Heart right ventricle (tissue), 16 donors: ENCODE measurements around the gene MS4A2. TPM values are rescaled to one million over a fixed set of nuclear protein-coding genes. Genes with fewer than 3 reads are reported as not detected.

Source experiments
- ATAC-seq, 8 donors: fragments of 200-7000 bp; cut with Tn5 transposase; one replicate each; pipeline ENCODE4 v1.9.1; 2020; ENCODE audit warnings: mild to moderate bottlenecking in 8 of 8, moderate library complexity in 8 of 8, moderate number of reproducible peaks in 1 of 8
- DNase-seq, 2 donors: peaks; one replicate each; pipeline ENCODE4 v3.0.0-alpha.2; 2020
- H3K27ac ChIP-seq, 10 donors: fragments of 200-600 bp; sonication (generic) in 2 of 10; one replicate each; pipeline versions ENCODE4 v1.5.0 to v1.8.0; 2020 to 2022; ENCODE audit warnings: mild to moderate bottlenecking in 3 of 10
- H3K27me3 ChIP-seq, 7 donors: fragments of 200-600 bp; one replicate each; pipeline ENCODE4 v1.8.0; 2021 to 2022; ENCODE audit warnings: mild to moderate bottlenecking in 2 of 7
- H3K36me3 ChIP-seq, 9 donors: fragments of 200-600 bp; sonication (generic) in 1 of 9; one replicate each; pipeline versions ENCODE4 v1.5.0 to v1.8.0; 2020 to 2022; ENCODE audit warnings: mild to moderate bottlenecking in 2 of 9
- H3K4me1 ChIP-seq, 9 donors: fragments of 200-600 bp; sonication (generic) in 1 of 9; one replicate each; pipeline versions ENCODE4 v1.5.0 to v1.8.0; 2020 to 2022; ENCODE audit warnings: mild to moderate bottlenecking in 4 of 9
- H3K4me3 ChIP-seq, 10 donors: fragments of 200-600 bp; sonication (generic) in 2 of 10; one replicate each; pipeline versions ENCODE4 v1.5.0 to v1.8.0; 2020 to 2022; ENCODE audit warnings: mild to moderate bottlenecking in 7 of 10, moderate library complexity in 2 of 10
- H3K9me3 ChIP-seq, 11 donors: fragments of 200-600 bp in 10 of 11; sonication (generic) in 2 of 11; one replicate each; pipeline versions ENCODE4 v1.5.0 to v1.8.0; 2013 to 2022; ENCODE audit warnings: mild to moderate bottlenecking in 2 of 11, control low read depth in 1 of 11, moderate library complexity in 1 of 11
- CTCF ChIP-seq, 9 donors: fragments of 200-600 bp; sonication (generic) in 2 of 9; IDR thresholded peaks; one replicate each; pipeline versions ENCODE4 v1.5.0 to v1.8.0; 2021 to 2022; ENCODE audit warnings: antibody characterized with exemption in 9 of 9, mild to moderate bottlenecking in 5 of 9, moderate library complexity in 1 of 9
- WGBS, 2 donors: extraction: QIAGEN DNeasy Blood & Tissue Kit; methylation state at CpG; one replicate each; pipeline ENCODE4 v1.1.7; 2013; ENCODE audit warnings: inconsistent platforms in 1 of 2; 5-methylcytosine and 5-hydroxymethylcytosine counted together
- intact Hi-C, 10 donors: fragments of 100-400 bp; cut with DNase I; formaldehyde crosslinking; loops; one replicate each; pipeline versions ENCODE4 v1.11.1 to v1.14.2; 2022
- polyA plus RNA-seq, 2 donors: library from polyadenylated mRNA; stranded (reverse); fragments of 200-250 nt; gene quantifications; one replicate each; pipeline ENCODE4 v1.2.3, GENCODE V29; 2013
- total RNA-seq, 10 donors: library from RNA; stranded (reverse); fragmentation: NEBNext Ultra II Directional in 3 of 10; extraction: Animal tissue kit (Norgen Biotek cat#: 25700) in 3 of 10; gene quantifications; one replicate each; pipeline versions ENCODE4 v1.2.1 to v1.2.4, GENCODE V29; 2021 to 2023
- donor health status: Arrhythmogenic right ventricular cardiomyopathy.
- donor health status: ischemic (EF 13 %, LVEDD 7.1; RV severe dilation, severe dysfunction).
- donor health status: healthy with polysubstance abuse.
- donor health status: DM: no; HTN: yes; CAD: no.
- donor health status: DM: no; HTN: no; CAD: no.
- donor health status: ischemic (EF 25% LVEDD 6.9; RV normal size, moderate dysfunction).
- donor health status: ischemic (EF 25% LVEDD 5.7; RV mildly dilated, moderate dysfunction).
- donor health status: healthy.
- donor health status: DM: yes; HTN: yes; CAD: no.
- donor health status: Ischemic cardiomyopathy.
- donor health status: ischemic (EF 35%, LVEDD 5.7; RV mildly dilated, moderate dysfunction).
- donor health status: nonischemic (EF 11% LVEDD 7.7; RV severe dilation, severe dysfunction).
- donor health status: DM: yes; HTN: yes; CAD: no.
- donor health status: PGD.
- donor health status: ischemic (EF 29% LVEDD 5.4; RV normal size, mild dysfunction).
- donor health status: nonischemic (EF 23%, LVEDD 6.1; RV moderate dilation, normal function).

The MS4A2 gene
- total and polyA plus RNA-seq, 12 donors: 0.06 to 0.79 (median 0.43) TPM; not detected in 4

DNA sequence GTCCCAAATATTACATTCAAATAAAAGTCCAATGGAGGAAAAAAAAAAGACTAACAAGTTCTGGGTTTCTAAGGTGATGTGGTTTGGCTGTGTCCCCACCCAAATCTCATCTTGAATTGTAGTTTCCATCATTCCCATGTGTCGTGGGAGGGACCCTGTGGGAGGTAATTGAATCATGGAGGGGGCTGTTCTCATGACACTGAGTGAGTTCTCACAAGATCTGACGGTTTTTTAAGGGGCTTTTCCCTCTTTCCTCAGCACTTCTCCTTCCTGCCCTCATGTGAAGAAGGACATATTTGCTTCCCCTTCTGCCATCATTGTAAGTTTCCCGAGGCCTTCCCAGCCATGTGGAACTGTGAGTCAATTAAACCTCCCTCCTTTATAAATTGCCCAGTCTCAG lies 7.9 kb upstream of the MS4A2 start:
- TF ChIP-seq CTCF (IDR thresholded peaks at IDR 0.05): no peak
- no peaks in the 10 kb centered on the region for H3K4me1 ChIP-seq

DNA sequence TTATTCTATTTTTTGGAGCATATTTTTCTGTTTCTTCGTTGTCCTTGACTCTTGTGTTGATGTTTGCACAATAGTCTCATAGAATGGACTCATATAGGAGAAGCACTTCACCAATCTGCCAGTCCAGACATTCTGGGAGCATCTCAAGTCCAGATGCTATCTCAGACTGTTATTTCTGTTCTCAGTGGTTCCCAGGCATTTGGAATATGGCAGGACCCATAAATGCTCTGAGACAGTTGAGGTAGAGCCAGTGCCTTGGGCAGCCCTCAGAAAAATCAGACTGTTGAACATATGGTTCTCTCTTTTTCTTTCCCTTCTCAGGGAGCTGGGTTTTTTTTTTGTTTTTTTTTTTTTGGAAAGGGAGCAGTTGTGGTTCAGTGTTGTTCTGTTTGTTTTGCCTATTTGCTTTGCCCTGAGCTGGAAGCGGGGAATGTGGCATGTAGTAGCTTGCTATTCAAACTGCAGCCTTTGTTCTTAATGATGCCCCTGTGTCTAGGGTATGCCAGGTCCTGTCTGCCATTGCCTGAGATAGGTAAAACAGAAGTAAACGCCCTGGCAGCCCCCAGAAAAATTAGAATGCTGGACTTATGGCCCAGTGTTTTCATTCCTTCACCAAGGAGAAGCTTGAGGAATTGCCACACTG lies 3.7 kb upstream of the MS4A2 start:
- WGBS, 2 donors: 71 to 85% methylated on average over 3 of the region's 3 CpGs
- Histone ChIP-seq H3K36me3 (no peaks in the 10 kb centered on the region), H3K27ac (no peak overlapping the region), H3K4me1 (no peaks in the 10 kb centered on the region), H3K27me3 (peaks cover 0 to 4% (median 0%) of the 10 kb centered on the region in 7 donors), H3K4me3 (no peak overlapping the region), H3K9me3 (no peaks in the 10 kb centered on the region)
- ATAC-seq (no peak), DNase-seq (no peak)
- intact Hi-C loops: no loop called here
- no peak for TF ChIP-seq CTCF (IDR thresholded peaks at IDR 0.05)

More for the DNA sequence above, 7.9 kb upstream of the MS4A2 start:
- Histone ChIP-seq H3K4me3 (no peak overlapping the region), H3K27me3 (no peaks in the 10 kb centered on the region), H3K36me3 (no peaks in the 10 kb centered on the region), H3K27ac (no peak overlapping the region), H3K9me3 (peaks cover 0 to 9% (median 0%) of the 10 kb centered on the region in 11 donors)
- intact Hi-C loops: no loop called here
- ATAC-seq (no peak), DNase-seq (no peak)
- WGBS, 2 donors: 51 to 55% methylated on average over 3 of the region's 3 CpGs

DNA sequence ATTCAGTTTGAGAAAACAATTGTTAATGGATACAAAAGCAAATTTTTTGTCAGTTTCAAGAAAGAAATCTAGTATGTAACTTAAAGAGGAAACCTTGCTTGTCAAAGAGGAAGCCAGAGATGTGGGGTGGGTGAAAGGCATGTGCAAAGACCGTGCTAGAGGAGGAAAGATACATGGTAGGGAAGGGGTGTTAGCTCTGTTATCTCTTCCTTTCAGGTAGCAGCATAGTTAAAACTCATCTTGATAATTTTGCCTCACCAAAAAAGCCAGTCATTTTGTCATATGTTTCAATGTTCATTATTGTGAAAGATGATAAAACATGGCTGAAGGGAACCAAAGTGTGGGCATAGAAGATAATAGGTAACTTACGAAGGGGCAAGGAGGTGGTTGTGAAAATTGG lies 2.6 kb upstream of the MS4A2 start:
- H3K27me3 ChIP-seq: peaks cover 0 to 4% (median 0%) of the 10 kb centered on the region in 7 donors
- TF ChIP-seq CTCF (IDR thresholded peaks at IDR 0.05): no peak
- WGBS, 2 donors: 77 to 85% methylated on average over 2 of the region's 2 CpGs
- intact Hi-C loops: no loop called here
- no peak overlapping the region for H3K27ac ChIP-seq
- no peaks in the 10 kb centered on the region for H3K9me3 ChIP-seq
- H3K4me1 ChIP-seq: no peaks in the 10 kb centered on the region
- no peak for DNase-seq
- no peaks in the 10 kb centered on the region for H3K36me3 ChIP-seq
- no peak for ATAC-seq
- no peak overlapping the region for H3K4me3 ChIP-seq

- intact Hi-C loops: no loop called here
- Histone ChIP-seq H3K27me3 (peaks cover 0 to 4% (median 0%) of the 10 kb centered on the region in 7 donors), H3K27ac (no peak overlapping the region), H3K4me1 (no peaks in the 10 kb centered on the region), H3K9me3 (no peaks in the 10 kb centered on the region), H3K4me3 (no peak overlapping the region), H3K36me3 (no peaks in the 10 kb centered on the region)
- WGBS, 2 donors: 41 to 58% methylated on average over 1 of the region's 1 CpG
- ATAC-seq: peak in 1 of 8 donors; percentile 44
- no peak for DNase-seq
- TF ChIP-seq CTCF (IDR thresholded peaks at IDR 0.05): no peak
Observed at GRCh38 chr11:60087239-60087638, 1.2 kb upstream of the MS4A2 start.
